Daoy (cell line): Measurements from ENCODE around the gene FKBP7. TPM values are rescaled to one million over a fixed set of nuclear protein-coding genes. Genes with fewer than 3 reads are reported as not detected.
A peak's percentile ranks its signal among the peaks of the same experiment; 100 is the strongest.
"Not testable (repeated sequence)": the region's sequence is repeated elsewhere in the genome, so short reads cannot be mapped to it uniquely, and the experiment has no call there.

Experiments used
- DNase-seq: peaks from one replicate; pipeline ENCODE4 v3.0.0-alpha.2; 2015; ENCODE audit warnings: low read depth
- total RNA-seq: library from RNA; depleted of rRNA; stranded (reverse); fragments of >200 nt; shearing (Covaris generic); gene quantifications from 2 replicates; pipeline ENCODE4 v1.2.3, GENCODE V29; 2014; rRNA removed

The FKBP7 gene, protein sequence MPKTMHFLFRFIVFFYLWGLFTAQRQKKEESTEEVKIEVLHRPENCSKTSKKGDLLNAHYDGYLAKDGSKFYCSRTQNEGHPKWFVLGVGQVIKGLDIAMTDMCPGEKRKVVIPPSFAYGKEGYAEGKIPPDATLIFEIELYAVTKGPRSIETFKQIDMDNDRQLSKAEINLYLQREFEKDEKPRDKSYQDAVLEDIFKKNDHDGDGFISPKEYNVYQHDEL
- total RNA-seq = 29.0 and 43.0 TPM in 2 replicates

DNA sequence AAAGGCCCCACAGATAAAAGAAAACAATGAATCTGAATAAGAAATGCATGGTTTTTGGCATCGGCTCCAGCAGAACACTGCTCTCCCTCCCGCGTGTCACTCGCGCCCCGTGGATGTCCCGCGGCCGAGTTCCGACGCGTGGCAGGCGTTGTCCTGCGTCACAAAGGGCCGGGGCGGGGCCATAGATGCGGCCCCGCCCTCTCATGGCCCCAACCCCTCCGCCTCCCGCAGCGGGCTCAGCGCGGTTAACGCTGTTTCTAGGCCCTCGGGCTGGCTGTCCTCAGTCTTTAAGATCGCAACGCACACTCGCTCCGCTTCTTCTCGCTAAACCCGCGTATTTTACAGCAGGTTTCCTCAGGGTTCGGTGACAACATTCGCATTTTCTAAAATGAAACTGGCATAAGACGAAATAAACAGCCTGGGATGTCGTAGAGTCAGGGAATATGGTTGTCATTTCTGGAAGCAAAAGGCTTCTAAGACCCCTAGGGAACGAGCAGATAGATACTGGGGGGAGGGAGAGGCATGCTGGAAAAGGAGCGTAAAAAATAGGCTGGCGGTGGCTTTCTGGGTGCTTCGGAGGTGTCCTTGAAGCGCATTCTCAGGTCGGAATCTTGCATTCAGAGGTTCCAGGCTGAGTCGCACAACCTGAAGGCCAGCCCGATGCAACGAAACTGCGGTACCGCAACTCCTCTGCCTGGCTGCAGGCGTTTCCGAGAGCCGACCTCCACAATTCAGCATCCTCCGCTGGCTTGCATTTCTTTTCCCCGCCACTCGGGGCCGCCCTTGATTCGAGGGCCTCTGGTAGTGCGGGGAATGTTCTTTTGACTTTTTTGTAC is at the start of gene FKBP7:
Gene FKBP7 (minus strand): TSS at position 162 of the 836 bp plus-strand sequence. CDS start 101 bp downstream, at position 61.
- DNase-seq = peak; percentile 83

- DNase-seq = no peak
Measured at GRCh38 chr2:178527592-178527991, 49.2 kb upstream of the FKBP7 start.

DNA sequence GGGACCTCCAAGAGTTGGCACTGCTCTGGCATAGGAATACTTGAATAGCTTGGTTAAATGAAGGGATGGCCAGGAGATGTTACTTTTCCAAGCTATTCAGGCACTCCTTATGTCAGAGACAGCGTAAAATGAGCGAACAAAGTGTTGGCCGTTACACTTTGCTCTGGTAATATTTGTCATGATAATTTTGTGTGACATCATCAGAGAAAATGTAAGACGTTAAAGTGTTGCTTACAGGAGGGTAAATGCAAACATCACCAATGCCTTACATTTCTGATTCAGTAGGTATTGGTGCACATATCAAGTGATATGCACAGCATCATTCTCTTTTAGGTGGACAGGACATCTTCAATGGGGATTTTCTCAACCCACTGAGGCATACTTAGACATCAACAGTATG is 47.9 kb upstream of the FKBP7 start:
- DNase-seq = no peak

- not testable (repeated sequence) for DNase-seq
Measured at GRCh38 chr2:178525460-178525859, 47.1 kb upstream of the FKBP7 start.

GRCh38 chr2:178525010-178525409 is 46.6 kb upstream of the FKBP7 start:
- DNase-seq = not testable (repeated sequence)

DNA sequence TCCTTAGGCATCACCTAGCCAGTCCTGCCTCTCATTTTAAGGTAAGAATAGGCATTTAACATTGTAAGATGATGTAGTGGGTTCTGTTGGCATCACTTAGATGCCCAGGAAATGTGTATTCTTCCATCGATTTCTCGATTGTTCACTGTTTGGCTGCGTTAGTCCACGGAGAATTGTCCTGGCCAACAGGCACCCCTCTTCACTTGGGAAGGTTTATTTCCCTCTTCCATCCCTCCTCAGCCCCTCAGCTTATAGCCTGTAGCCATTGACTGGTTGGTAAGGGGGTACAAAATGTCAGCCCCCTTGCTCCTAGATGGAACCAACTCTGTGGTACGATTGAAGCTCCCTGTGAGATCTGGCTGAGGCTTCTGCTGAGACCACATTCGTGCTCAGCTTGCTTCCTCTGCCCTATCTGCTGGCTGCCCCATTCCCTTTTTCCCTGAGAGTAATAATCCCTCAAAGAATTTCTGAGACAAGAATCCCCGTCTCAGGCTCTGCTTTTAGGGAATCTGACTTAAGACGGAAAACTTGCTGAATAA is 45.3 kb upstream of the FKBP7 start:
- peak; percentile 12 for DNase-seq

DNA sequence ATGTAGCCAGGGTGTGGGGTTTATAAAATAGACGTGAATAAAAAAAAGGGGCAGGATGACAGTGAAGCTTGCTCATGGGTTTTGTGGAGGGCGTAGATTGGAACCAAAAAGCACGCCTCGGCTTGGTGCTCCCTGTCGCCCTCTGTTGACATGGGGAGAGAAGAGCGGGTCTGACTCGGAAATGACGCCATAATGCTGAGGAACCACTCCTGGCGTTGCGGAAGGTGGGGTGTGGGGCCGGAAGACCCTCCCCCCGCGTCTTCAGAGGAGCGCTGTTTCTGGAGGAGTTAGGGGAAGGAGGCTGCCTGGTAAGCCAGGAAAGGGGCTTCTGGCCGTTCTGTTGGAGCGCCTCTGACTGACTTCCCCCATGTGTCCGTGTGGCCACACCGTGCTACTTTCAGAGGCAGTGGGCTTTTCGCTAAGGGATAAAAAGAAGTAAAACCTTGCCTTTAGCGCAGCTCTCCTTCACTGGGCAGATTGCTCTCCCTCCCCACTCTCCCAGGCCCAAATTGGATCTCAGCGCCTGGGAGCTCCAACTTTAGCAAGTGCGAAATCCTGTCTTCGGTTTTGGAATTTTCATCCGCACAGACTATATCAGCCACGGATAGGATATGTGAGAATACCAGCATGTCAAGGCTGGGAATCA is 44.7 kb upstream of the FKBP7 start:
- DNase-seq = peak; percentile 92

DNA sequence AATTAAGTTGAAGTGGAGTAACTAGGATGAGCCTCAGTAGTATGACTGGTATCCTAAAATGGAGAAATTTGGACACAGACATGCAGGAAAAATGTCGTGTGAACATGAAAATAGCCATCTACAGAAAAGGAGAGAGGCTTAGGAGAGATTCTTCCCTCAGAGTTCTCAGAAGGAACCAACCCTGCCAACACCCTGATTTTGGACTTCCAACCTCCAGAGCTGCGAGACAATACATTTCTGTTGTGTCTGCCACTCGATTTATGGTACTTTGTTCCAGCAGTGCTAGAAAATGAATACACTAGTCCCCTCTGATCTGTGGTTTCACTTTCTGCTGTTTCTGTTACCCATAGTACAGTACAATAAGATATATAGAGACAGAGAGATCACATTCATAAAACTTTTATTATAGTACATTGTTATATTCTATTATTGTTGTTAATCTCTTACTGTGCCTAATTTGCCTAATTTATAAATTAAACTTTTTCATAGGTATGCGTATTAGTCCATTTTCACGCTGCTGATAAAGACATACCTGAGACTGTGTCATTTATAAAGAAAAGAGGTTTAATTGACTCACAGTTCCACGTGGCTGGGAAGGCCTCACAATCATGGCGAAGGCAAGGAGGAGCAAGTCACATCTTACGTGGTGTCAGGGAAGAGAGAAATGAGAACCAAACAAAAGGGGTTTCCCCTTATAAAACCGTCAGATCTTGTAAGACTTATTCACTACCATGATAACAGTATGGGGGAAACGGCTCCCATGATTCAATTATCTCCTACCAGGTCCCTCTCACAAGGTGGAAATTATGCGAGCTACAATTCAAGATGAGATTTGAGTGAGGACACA is 43.1 kb upstream of the FKBP7 start:
- no peak for DNase-seq

- DNase-seq = no peak
Measured at GRCh38 chr2:178517496-178517895, 39.1 kb upstream of the FKBP7 start.

GRCh38 chr2:178514664-178515063 is 36.3 kb upstream of the FKBP7 start:
- peak; percentile 79 for DNase-seq

DNA sequence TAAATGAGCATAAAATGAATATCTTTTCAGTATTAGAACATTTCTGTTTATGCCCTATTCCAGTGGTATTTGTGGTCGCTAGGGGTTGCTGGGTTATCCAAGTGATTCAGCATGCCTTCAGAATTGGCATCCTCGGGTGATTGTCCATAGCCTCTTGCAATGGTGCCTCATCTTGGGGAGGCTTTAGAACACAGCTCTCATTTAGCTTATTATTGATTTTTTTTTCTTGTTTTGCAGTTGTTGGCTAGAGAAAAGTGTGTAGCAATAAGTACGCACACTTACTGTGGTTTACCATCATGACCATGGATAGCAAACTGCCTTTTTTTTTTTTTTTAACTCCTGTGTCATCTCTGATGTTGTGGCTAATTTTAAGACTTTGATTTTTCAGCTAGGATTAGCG is 35.5 kb upstream of the FKBP7 start:
- peak; percentile 54 for DNase-seq

- peak; percentile 73 for DNase-seq
Measured at GRCh38 chr2:178512484-178512883, 34.1 kb upstream of the FKBP7 start.

DNA sequence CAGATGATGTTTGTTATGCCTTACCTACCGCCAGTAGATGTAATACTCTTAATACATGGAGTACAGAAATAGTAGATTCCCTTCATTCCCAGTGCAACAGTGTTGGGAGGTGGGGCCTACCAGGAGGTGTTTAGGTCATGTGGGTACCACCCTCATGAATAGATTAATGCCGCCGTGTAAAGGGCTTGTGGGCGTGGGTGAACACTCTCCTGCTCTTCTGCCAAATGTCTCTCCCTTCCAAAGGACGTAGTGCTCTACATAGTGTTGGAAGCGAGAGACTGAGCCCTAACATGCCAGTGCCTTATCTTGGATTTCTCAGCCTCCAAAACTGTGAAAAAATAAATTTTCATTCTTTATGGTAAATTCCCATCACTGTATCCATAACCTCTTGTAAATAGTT is 32.0 kb upstream of the FKBP7 start:
- DNase-seq = no peak

- DNase-seq = no peak
Measured at GRCh38 chr2:178508646-178509045, 30.2 kb upstream of the FKBP7 start.

DNA sequence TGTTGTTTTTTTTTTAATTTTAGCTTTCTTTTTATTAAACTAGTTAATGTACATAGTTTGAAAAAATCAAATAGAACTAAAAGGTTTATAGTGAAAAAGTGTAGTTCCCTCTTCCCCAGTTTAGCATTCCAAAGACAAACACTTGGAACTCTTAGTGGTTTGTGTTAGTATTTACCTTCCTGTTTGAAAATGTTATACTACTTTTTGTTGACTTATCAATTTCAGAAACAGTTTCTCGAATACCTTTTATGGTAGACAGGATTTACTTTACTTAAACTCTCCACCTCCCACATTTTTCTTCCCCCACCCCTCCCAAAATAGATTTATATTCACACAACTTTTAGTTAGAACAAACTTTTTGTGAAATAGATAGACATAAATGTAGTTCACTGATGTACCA is 28.5 kb upstream of the FKBP7 start:
- no peak for DNase-seq

- no peak for DNase-seq
Measured at GRCh38 chr2:178506524-178506923, 28.1 kb upstream of the FKBP7 start.

DNA sequence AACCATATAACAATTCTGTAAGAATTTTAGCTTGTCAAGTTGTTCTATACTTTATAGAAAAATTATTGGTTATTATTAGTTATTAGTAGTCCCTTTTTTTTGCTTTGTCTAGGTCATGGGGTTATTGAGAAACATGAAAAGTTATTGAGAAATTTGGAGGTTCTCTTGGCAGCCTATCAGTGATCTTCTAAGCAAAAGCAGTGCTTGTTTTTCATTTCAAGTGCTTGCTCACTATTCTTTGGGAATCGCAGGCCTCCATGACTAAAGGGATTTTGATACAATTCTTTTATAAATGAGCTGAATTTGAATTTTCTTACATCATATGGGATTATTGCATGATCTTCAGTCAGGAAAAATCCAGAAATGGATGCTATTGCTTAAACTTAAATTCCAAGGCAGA is 27.7 kb upstream of the FKBP7 start:
- no peak for DNase-seq

GRCh38 chr2:178502751-178503150 is 24.4 kb upstream of the FKBP7 start:
- DNase-seq = no peak

GRCh38 chr2:178499640-178500039 is 21.2 kb upstream of the FKBP7 start:
- no peak for DNase-seq

- no peak for DNase-seq
Measured at GRCh38 chr2:178498137-178498536, 19.7 kb upstream of the FKBP7 start.

DNA sequence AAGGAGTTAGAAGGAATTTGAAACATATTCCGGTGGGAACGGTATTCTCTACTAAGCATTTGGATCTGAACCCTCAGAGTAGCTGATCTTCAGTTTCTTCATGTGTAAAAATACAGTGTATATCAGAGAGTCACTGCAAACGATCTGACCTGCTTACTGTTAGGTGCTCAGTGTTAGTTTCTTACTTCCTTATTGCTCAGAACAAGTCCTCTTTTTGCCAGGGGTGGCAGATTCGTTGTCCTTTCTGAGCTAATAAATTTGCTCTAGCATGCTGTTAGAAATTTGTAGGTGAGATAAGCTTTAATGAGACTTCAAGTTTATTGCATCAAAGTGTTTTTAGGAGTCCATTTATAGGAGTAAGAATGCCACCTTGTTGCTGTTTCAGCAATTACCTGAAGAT is 17.6 kb upstream of the FKBP7 start:
- no peak for DNase-seq

- no peak for DNase-seq
Measured at GRCh38 chr2:178491612-178492011, 13.2 kb upstream of the FKBP7 start.
